Suprapubic skin (tissue), 4 donors: ENCODE measurements around the gene ACO1.

Experiments used
- CTCF ChIP-seq, 2 donors: fragments of 200-600 bp in 1 of 2; fragments of 450-650 bp in 1 of 2; sonication (generic) in 1 of 2; IDR thresholded peaks; one replicate each; pipeline ENCODE4 v1.5.1; 2016 to 2019; ENCODE audit warnings: antibody characterized with exemption in 2 of 2, mild to moderate bottlenecking in 1 of 2, moderate library complexity in 1 of 2
- POLR2A ChIP-seq, 2 donors: fragments of 450-650 bp; IDR thresholded peaks; one replicate each; pipeline ENCODE4 v1.6.1; 2017; ENCODE audit warnings: antibody characterized with exemption in 2 of 2, mild to moderate bottlenecking in 2 of 2, moderate library complexity in 2 of 2
- POLR2AphosphoS5 ChIP-seq, 3 donors: sonication (generic); formaldehyde crosslinking; IDR thresholded peaks; one replicate each; pipeline ENCODE4 v1.6.1; 2017; ENCODE audit warnings: antibody characterized with exemption in 3 of 3

- TF ChIP-seq CTCF (IDR thresholded peaks at IDR 0.05) (no peak), POLR2A (IDR thresholded peaks at IDR 0.05) (no peak), POLR2AphosphoS5 (IDR thresholded peaks at IDR 0.05) (no peak)
Measured at GRCh38 chr9:32380944-32381343, 3.5 kb upstream of the ACO1 start.
